SK-N-SH (cell line): Measurements from ENCODE around the gene PLIN5. TPM values are rescaled to one million over a fixed set of nuclear protein-coding genes. Genes with fewer than 3 reads are reported as not detected.

ENCODE experiments used
- CTCF ChIA-PET: fragments of 300-600, 350-600 bp; formaldehyde crosslinking; extraction: SDS; loops from one replicate; lab custom pipeline; 2021; lab: Yijun Ruan, JAX
- POLR2A ChIA-PET: fragments of 350-600 bp; sonication (Branson Sonifier 250); formaldehyde crosslinking; extraction: SDS; loops from one replicate; lab custom pipeline; 2020; ENCODE audit warnings: antibody characterized with exemption, inconsistent platforms; lab: Yijun Ruan, JAX
- DNase-seq: peaks from one replicate; pipeline ENCODE4 v3.0.0; 2012
- H2AFZ ChIP-seq: fragments of 200-600 bp; sonication (generic); 2 replicates; pipeline ENCODE4 v1.8.1; 2016; ENCODE audit warnings: antibody characterized with exemption, mild to moderate bottlenecking, low read depth
- H3F3A ChIP-seq: fragments of 200-600 bp; sonication (generic); replicated peaks from 2 replicates; pipeline ENCODE3; 2016; ENCODE audit warnings: antibody characterized with exemption, mild to moderate bottlenecking; ENCODE audit not compliant: insufficient read depth
- H3K27ac ChIP-seq, 2 experiments: fragments of 200-500 bp in 1 of 2; fragments of 200-600 bp in 1 of 2; sonication (Bioruptor generic) in 1 of 2; sonication (generic), shearing (Covaris generic) in 1 of 2; 2 replicates each; pipeline versions ENCODE4 v1.5.1 to v1.6.1; 2014 to 2016; ENCODE audit warnings: low read depth in 2 of 2, inconsistent platforms in 1 of 2, low read length in 1 of 2, mild to moderate bottlenecking in 1 of 2, mixed read lengths in 1 of 2
- H3K27me3 ChIP-seq: fragments of 200-600 bp; sonication (generic), shearing (Covaris generic); 2 replicates; pipeline ENCODE4 v1.6.1; 2016; ENCODE audit warnings: mixed run types; ENCODE audit not compliant: insufficient read depth
- H3K36me3 ChIP-seq, 2 experiments: fragments of 200-500 bp in 1 of 2; fragments of 200-600 bp in 1 of 2; sonication (Bioruptor generic) in 1 of 2; sonication (generic) in 1 of 2; replicated peaks in 1 of 2; 2 replicates each; pipeline versions ENCODE3 to v1.5.1; 2014 to 2016; ENCODE audit warnings: low read length in 1 of 2, mild to moderate bottlenecking in 1 of 2; ENCODE audit not compliant: insufficient read depth in 2 of 2, control insufficient read depth in 1 of 2
- H3K4me1 ChIP-seq, 2 experiments: fragments of 200-500 bp in 1 of 2; fragments of 200-600 bp in 1 of 2; sonication (Bioruptor generic) in 1 of 2; sonication (generic), shearing (Covaris generic) in 1 of 2; 2 replicates each; pipeline versions ENCODE4 v1.5.1 to v1.6.1; 2014 to 2016; ENCODE audit warnings: low read depth in 1 of 2, low read length in 1 of 2, mixed run types in 1 of 2; ENCODE audit not compliant: insufficient read depth in 2 of 2, control insufficient read depth in 1 of 2
- H3K4me2 ChIP-seq: fragments of 200-600 bp; sonication (generic), shearing (Covaris generic); 2 replicates; pipeline ENCODE4 v1.6.1; 2017; ENCODE audit warnings: mixed run types
- H3K4me3 ChIP-seq, 2 experiments: fragments of 200-500 bp in 1 of 2; fragments of 200-600 bp in 1 of 2; sonication (Bioruptor generic) in 1 of 2; sonication (generic), shearing (Covaris generic) in 1 of 2; 2 replicates each; pipeline versions ENCODE4 v1.5.1 to v1.8.1; 2014 to 2016; ENCODE audit warnings: low read depth in 2 of 2, inconsistent platforms in 1 of 2, low read length in 1 of 2, mild to moderate bottlenecking in 1 of 2, mixed read lengths in 1 of 2, moderate library complexity in 1 of 2
- H3K79me2 ChIP-seq: fragments of 200-600 bp; sonication (generic); 2 replicates; pipeline ENCODE4 v1.8.1; 2017; ENCODE audit warnings: mild to moderate bottlenecking; ENCODE audit not compliant: insufficient read depth
- H3K9ac ChIP-seq: fragments of 200-600 bp; sonication (generic); 2 replicates; pipeline ENCODE4 v1.6.1; 2017; ENCODE audit warnings: mixed run types
- H3K9me2 ChIP-seq: fragments of 200-600 bp; sonication (generic); 2 replicates; pipeline ENCODE4 v1.6.1; 2017; ENCODE audit warnings: mixed run types
- H3K9me3 ChIP-seq: fragments of 200-600 bp; sonication (generic); 2 replicates; pipeline ENCODE4 v1.6.1; 2017; ENCODE audit warnings: mixed run types, mild to moderate bottlenecking, moderate library complexity
- H4K20me1 ChIP-seq: fragments of 200-600 bp; sonication (generic); 2 replicates; pipeline ENCODE4 v1.6.1; 2017; ENCODE audit warnings: mild to moderate bottlenecking, mixed run types; ENCODE audit not compliant: insufficient read depth
- CHD2 ChIP-seq: fragments of 150-350 bp; IDR thresholded peaks from 2 replicates; pipeline ENCODE4 v1.6.1; 2018; ENCODE audit warnings: low read length; ENCODE audit not compliant: partially characterized antibody
- ELF1 ChIP-seq: IDR thresholded peaks from 2 replicates; pipeline ENCODE4 v1.4.0; 2012
- EP300 ChIP-seq, 2 experiments: IDR thresholded peaks; 2 replicates each; pipeline versions ENCODE4 v1.4.0 to v1.6.1; 2012; ENCODE audit warnings: borderline replicate concordance in 1 of 2, low read depth in 1 of 2, low read length in 1 of 2
- EZH2phosphoT487 ChIP-seq: fragments of 200-600 bp; sonication (generic); IDR thresholded peaks from 2 replicates; pipeline ENCODE4 v1.6.1; 2017; ENCODE audit warnings: low read depth, mixed run types, mild to moderate bottlenecking, antibody characterized with exemption, moderate library complexity, borderline replicate concordance
- GABPA ChIP-seq: IDR thresholded peaks from 2 replicates; pipeline ENCODE4 v1.4.0; 2012; ENCODE audit warnings: low read depth, mild to moderate bottlenecking
- MAX ChIP-seq: IDR thresholded peaks from 2 replicates; pipeline ENCODE4 v1.4.0; 2012; ENCODE audit warnings: low read depth
- MXI1 ChIP-seq: IDR thresholded peaks from 2 replicates; pipeline ENCODE4 v1.6.1; 2012; ENCODE audit warnings: mild to moderate bottlenecking, low read depth, low read length, improper control_type of control experiment
- NFIC ChIP-seq: IDR thresholded peaks from 2 replicates; pipeline ENCODE4 v1.4.0; 2012; ENCODE audit warnings: borderline replicate concordance
- POLR2AphosphoS5 ChIP-seq: IDR thresholded peaks from 2 replicates; pipeline ENCODE4 v1.6.1; 2012; ENCODE audit warnings: low read depth, low read length
- RAD21 ChIP-seq: IDR thresholded peaks from 2 replicates; pipeline ENCODE4 v1.6.1; 2012; ENCODE audit warnings: mild to moderate bottlenecking, low read length
- RXRA ChIP-seq: IDR thresholded peaks from 2 replicates; pipeline ENCODE4 v1.4.0; 2012; ENCODE audit warnings: low read depth, mild to moderate bottlenecking, borderline replicate concordance
- SMC3 ChIP-seq: IDR thresholded peaks from 2 replicates; pipeline ENCODE4 v1.6.1; 2012; ENCODE audit warnings: low read depth, low read length, improper control_type of control experiment
- TCF12 ChIP-seq: IDR thresholded peaks from 2 replicates; pipeline ENCODE4 v1.4.0; 2012
- YY1 ChIP-seq: IDR thresholded peaks from 2 replicates; pipeline ENCODE4 v1.4.0; 2012; ENCODE audit warnings: low read depth, mild to moderate bottlenecking
- WGBS: methylation state at CpG from one replicate; pipeline ENCODE4 v1.1.6; 2017; ENCODE audit warnings: low lambda C conversion rate; 5-methylcytosine and 5-hydroxymethylcytosine counted together
- polyA plus RNA-seq, 3 experiments: library from polyadenylated mRNA; depleted of rRNA; stranded (reverse); fragments of >200 nt; gene quantifications; 2 replicates each; pipeline ENCODE4 v1.2.3, GENCODE V29; 2012
- TF ChIP-seq, protein P1 (sequence below): fragments of 150-350 bp; IDR thresholded peaks from 2 replicates; pipeline ENCODE4 v1.6.1; 2017; ENCODE audit warnings: antibody characterized with exemption, low read length, low read depth, borderline replicate concordance
- TF ChIP-seq, protein P2 (sequence below): IDR thresholded peaks from 2 replicates; pipeline ENCODE4 v1.6.1; 2012; ENCODE audit warnings: mild to moderate bottlenecking, low read depth, low read length, moderate library complexity

The PLIN5 gene
- polyA plus RNA-seq, 1 of the 3 experiments (the other 2 are of a cell fraction), result 0.59 TPM

DNA sequence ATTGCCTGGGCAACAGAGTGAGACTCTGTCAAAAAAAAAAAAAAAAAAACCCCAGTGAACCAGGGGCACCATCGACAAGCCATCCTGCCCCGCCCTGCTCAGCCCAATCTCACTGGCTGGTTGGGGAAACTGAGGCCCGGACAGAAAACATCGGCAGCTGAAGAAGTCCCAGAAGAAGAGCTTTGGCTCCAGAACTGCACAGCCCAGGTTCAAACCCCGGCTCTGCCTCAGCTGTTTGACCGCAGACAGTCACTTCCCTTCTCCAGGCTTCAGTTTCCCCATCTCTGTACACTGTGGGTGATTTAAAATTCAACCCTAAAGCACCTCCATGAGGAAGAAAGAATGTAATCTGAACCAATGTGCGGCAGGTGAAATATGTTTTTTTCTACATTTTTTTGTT lies 33.9 kb upstream of the PLIN5 start:
- Histone ChIP-seq H2AFZ (no peak overlapping the region), H3K4me2 (no peak overlapping the region), H4K20me1 (no peaks in the 10 kb centered on the region), H3K9ac (no peak overlapping the region), H3K9me3 (no peaks in the 10 kb centered on the region), H3K27me3 (no peaks in the 10 kb centered on the region), H3K4me1 (no peaks in the 10 kb centered on the region; a peak in 1 of 4 replicates), H3K9me2 (no peaks in the 10 kb centered on the region), H3F3A (peaks cover 5% of the 10 kb centered on the region), H3K36me3 (no peaks in the 10 kb centered on the region), H3K79me2 (no peaks in the 10 kb centered on the region), H3K4me3 (no peak overlapping the region), H3K27ac (no peak overlapping the region)
- TF ChIP-seq RAD21 (no peak), MAX (no peak), SMC3 (no peak), YY1 (no peak), EZH2phosphoT487 (no peak), ELF1 (no peak), GABPA (no peak), EP300 (IDR thresholded peaks at IDR 0.05; ENCODE audit: borderline replicate concordance in 1 of 2, low read depth in 1 of 2, low read length in 1 of 2) (no peak), POLR2AphosphoS5 (no peak), CHD2 (no peak), RXRA (no peak), MXI1 (no peak), TCF12 (no peak), NFIC (no peak)
- TF ChIP-seq, protein P1, sequence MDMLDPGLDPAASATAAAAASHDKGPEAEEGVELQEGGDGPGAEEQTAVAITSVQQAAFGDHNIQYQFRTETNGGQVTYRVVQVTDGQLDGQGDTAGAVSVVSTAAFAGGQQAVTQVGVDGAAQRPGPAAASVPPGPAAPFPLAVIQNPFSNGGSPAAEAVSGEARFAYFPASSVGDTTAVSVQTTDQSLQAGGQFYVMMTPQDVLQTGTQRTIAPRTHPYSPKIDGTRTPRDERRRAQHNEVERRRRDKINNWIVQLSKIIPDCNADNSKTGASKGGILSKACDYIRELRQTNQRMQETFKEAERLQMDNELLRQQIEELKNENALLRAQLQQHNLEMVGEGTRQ, result no peak
- TF ChIP-seq, protein P2, sequence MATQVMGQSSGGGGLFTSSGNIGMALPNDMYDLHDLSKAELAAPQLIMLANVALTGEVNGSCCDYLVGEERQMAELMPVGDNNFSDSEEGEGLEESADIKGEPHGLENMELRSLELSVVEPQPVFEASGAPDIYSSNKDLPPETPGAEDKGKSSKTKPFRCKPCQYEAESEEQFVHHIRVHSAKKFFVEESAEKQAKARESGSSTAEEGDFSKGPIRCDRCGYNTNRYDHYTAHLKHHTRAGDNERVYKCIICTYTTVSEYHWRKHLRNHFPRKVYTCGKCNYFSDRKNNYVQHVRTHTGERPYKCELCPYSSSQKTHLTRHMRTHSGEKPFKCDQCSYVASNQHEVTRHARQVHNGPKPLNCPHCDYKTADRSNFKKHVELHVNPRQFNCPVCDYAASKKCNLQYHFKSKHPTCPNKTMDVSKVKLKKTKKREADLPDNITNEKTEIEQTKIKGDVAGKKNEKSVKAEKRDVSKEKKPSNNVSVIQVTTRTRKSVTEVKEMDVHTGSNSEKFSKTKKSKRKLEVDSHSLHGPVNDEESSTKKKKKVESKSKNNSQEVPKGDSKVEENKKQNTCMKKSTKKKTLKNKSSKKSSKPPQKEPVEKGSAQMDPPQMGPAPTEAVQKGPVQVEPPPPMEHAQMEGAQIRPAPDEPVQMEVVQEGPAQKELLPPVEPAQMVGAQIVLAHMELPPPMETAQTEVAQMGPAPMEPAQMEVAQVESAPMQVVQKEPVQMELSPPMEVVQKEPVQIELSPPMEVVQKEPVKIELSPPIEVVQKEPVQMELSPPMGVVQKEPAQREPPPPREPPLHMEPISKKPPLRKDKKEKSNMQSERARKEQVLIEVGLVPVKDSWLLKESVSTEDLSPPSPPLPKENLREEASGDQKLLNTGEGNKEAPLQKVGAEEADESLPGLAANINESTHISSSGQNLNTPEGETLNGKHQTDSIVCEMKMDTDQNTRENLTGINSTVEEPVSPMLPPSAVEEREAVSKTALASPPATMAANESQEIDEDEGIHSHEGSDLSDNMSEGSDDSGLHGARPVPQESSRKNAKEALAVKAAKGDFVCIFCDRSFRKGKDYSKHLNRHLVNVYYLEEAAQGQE, result no peak
- ChIA-PET POLR2A (no interaction called here), CTCF (interaction anchor here (0.7 to 13.0 kb wide), 15 partner anchors 9 to 222 kb away, joined by 3 to 200 read pairs (median 7); partner anchors contain the start of gene SEMA6B)
- 65% methylated on average over 7 of the region's 7 CpGs for WGBS
- DNase-seq, result no peak
